ENCODE results near the gene DDIT3. TPM values are rescaled to one million over a fixed set of nuclear protein-coding genes. Genes with fewer than 3 reads are reported as not detected.
A peak's percentile ranks its signal among the peaks of the same experiment; 100 is the strongest.
"Not testable (repeated sequence)": the region's sequence is repeated elsewhere in the genome, so short reads cannot be mapped to it uniquely, and the experiment has no call there.

DDIT3 gene
- total RNA-seq: 6.2 and 10.1 TPM in 2 replicates

- DNase-seq (ENCODE audit: low read depth in 2 of 2): peak; percentile 96 to 99
Observed at GRCh38 chr12:57520053-57520818, at the start of gene DDIT3. Gene DDIT3 (minus strand): TSS chr12:57520514. CDS start chr12:57517406, 3,108 bp downstream.

GRCh38 chr12:57569858-57570257 is 49.5 kb upstream of the DDIT3 start:
- no peak for DNase-seq (ENCODE audit: low read depth in 2 of 2)

- DNase-seq (ENCODE audit: low read depth in 2 of 2): no peak
Observed at GRCh38 chr12:57568838-57569237, 48.5 kb upstream of the DDIT3 start.

GRCh38 chr12:57564178-57564740 is 43.9 kb upstream of the DDIT3 start:
- DNase-seq (ENCODE audit: low read depth in 2 of 2): no peak

GRCh38 chr12:57563358-57563757 is 43.0 kb upstream of the DDIT3 start:
- DNase-seq (ENCODE audit: low read depth in 2 of 2): no peak

- DNase-seq (ENCODE audit: low read depth in 2 of 2): not testable (repeated sequence)
Observed at GRCh38 chr12:57561117-57561516, 40.8 kb upstream of the DDIT3 start.

GRCh38 chr12:57560516-57560915 is 40.2 kb upstream of the DDIT3 start:
- DNase-seq (ENCODE audit: low read depth in 2 of 2): no peak

- no peak for DNase-seq (ENCODE audit: low read depth in 2 of 2)
Observed at GRCh38 chr12:57558864-57559263, 38.5 kb upstream of the DDIT3 start.

- DNase-seq (ENCODE audit: low read depth in 2 of 2): no peak
Observed at GRCh38 chr12:57554897-57555296, 34.6 kb upstream of the DDIT3 start.

- DNase-seq (ENCODE audit: low read depth in 2 of 2): no peak
Observed at GRCh38 chr12:57554453-57554852, 34.1 kb upstream of the DDIT3 start.

GRCh38 chr12:57553343-57554202 is 33.3 kb upstream of the DDIT3 start:
- DNase-seq (ENCODE audit: low read depth in 2 of 2): no peak

GRCh38 chr12:57552835-57553313 is 32.6 kb upstream of the DDIT3 start:
- DNase-seq (ENCODE audit: low read depth in 2 of 2): no peak

- DNase-seq (ENCODE audit: low read depth in 2 of 2): no peak
Observed at GRCh38 chr12:57552306-57552651, 32.0 kb upstream of the DDIT3 start.

- DNase-seq (ENCODE audit: low read depth in 2 of 2): no peak
Observed at GRCh38 chr12:57551637-57552305, 31.5 kb upstream of the DDIT3 start.

GRCh38 chr12:57550641-57551549 is 30.6 kb upstream of the DDIT3 start:
- DNase-seq (ENCODE audit: low read depth in 2 of 2): no peak

- no peak for DNase-seq (ENCODE audit: low read depth in 2 of 2)
Observed at GRCh38 chr12:57549909-57550640, 29.8 kb upstream of the DDIT3 start, which contains the start of gene KIF5A. Gene KIF5A (plus strand): TSS chr12:57550044. CDS start chr12:57550272, 228 bp downstream.

GRCh38 chr12:57549203-57549908 is 29.0 kb upstream of the DDIT3 start:
- no peak for DNase-seq (ENCODE audit: low read depth in 2 of 2)

GRCh38 chr12:57548488-57548887 is 28.2 kb upstream of the DDIT3 start:
- no peak for DNase-seq (ENCODE audit: low read depth in 2 of 2)

GRCh38 chr12:57548013-57548315 is 27.6 kb upstream of the DDIT3 start:
- no peak for DNase-seq (ENCODE audit: low read depth in 2 of 2)
